ENCODE measurements around the gene L3MBTL1.
"Not testable (repeated sequence)": the region's sequence is repeated elsewhere in the genome, so short reads cannot be mapped to it uniquely, and the experiment has no call there.

L3MBTL1 gene

DNA sequence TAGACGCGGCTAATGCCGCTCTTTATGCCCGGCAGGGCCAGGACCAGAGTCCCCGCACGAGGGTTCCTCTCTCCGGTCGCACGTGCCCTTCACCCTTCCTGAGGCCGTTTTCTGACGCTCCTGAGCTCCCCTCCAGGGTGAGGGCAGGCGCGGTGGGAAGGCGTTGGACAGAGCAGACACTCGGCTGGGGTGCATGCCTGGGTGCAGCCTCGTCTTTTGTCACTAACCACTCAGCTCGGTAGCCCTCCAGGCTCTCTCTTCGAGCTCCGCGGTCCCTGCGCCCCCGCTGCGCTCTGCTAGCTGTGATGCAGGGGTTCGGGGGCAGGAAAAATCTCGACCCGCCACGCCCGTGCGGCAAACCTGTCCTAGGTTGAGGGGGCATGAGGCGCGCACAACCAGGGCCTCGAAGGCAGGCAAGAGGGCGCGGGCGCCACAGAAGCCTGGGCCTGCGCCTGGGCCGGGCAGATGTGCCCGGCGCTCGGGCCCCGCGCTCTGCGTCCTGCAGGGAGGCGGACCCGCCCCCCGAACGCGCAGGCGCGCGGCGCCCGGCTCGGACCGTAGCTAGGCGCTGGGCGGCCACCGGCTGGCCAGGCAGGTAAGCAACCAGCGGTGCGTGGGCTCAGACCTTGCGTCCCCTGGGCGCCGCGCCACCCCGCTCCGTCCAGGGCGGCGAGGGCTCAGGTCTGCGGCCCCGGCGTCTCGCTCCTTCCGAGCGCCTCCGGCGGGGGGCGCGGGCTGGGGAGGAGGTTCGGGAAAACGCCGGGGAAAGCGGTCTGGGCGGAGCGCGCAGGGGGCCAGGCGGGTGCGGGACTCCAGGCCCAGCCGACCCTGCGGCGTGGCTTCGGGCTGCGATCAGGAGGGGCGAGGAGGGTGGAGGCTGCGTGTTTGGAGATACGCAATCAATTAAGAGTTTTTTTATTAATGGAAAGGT is at the start of gene L3MBTL1:
Gene L3MBTL1, plus strand, starts transcription at position 548 of the 931 bp plus-strand sequence. CDS start 5,807 bp downstream, outside the sequence.
- no peak for DNase-seq (ENCODE audit: low read depth)

DNA sequence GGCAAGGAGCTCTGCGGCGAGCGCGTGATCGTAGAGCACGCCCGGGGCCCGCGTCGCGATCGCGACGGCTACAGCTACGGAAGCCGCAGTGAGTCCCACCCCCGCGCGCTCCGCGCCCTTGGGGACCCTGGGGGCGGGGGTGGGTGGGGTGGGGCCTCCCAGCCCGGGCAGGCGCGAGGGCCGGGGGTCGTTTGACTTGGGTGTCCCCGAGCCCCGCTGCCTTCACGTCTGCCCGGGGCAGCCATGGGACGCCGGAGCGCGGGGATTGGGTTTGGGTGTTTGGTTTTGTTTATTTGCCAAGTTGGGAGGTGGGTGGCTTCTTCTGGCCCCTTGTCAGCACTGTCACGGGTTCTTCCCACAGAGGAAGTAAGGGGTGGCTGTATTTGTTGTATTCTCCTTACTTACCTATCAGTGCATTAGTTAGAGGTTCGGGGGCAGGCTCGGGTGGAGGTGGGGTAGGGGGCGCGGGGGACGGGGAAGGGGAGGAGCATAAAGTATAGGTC is 49.0 kb upstream of the L3MBTL1 start:
- peak; percentile 11 for DNase-seq (ENCODE audit: low read depth)

DNA sequence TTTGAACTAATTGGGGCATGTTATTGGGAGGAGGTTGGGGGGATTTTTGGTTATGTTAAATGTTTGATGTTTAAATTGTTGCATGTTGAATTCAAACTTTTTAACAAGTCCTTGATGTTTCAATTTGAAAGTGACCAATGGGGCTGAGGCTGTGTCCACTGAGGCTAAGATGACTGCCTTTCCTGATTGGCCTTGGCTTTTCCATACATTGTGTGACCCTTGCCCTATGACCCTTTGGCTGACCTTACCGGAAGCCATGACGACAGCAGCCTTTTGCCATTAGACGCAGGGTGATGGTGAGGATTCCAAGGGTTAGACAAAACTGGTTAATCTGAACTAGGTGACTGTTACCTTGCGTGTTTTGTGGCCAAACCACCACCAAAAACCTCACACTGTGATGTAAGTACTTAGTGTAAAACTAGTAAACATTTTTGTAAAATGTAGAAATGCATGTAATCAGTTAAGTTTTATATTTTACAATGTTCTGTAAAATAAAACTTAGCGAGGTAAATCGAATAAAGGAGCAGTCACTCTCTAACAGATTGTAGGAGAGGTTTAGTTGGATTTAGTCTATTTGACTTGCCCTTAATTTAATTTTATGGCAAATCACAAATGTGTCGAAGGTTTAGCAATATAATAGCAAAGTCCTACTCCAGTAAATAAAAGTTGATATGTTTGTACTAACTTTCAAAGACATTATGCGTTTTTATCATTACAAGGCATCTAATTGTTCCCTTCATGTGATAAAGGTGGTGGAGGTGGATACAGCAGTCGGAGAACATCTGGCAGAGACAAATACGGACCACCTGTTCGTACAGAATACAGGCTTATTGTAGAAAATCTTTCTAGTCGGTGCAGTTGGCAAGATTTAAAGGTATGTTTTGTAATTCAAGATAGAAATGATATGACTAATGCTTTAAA is 48.2 kb upstream of the L3MBTL1 start:
- no peak for DNase-seq (ENCODE audit: low read depth)

DNA sequence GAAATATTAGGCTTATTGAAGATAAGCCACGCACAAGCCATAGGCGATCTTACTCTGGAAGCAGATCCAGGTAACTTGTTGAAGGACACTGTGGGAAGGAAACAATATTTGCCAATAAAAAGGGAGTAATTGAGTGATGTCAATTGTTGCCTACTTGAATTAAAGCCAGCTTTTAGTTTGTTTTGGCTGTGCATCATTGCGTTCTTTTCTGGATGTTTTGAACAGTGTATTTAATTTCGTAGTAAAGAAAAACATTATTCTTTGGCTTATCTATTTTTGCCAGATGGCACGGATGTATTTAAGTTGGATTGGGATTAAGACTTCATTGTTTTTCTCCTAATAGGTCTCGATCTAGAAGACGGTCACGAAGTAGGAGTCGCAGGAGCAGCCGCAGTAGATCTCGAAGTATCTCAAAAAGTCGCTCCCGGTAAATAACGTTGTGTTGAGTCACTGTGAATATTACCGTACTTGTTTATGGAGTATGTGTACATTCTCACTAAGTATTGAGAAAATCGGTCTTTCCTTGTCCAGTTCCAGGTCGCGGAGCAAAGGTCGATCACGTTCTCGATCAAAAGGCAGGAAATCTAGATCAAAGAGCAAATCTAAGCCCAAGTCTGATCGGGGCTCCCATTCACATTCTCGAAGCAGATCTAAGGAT is 47.2 kb upstream of the L3MBTL1 start:
- DNase-seq (ENCODE audit: low read depth), result no peak

DNA sequence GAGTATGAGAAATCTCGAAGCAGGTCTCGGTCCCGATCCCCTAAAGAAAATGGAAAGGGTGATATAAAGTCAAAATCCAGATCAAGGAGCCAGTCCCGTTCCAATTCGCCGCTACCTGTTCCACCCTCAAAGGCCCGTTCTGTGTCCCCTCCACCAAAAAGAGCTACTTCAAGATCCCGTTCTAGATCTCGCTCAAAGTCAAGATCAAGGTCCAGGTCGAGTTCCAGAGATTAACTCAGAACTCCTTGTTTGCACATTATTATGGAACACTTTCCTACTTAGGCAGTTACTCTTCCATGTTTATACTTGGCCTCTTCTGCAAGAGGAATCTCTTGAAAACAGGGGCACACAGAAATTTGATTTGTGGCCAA is 46.7 kb upstream of the L3MBTL1 start:
- no peak for DNase-seq (ENCODE audit: low read depth)

DNA sequence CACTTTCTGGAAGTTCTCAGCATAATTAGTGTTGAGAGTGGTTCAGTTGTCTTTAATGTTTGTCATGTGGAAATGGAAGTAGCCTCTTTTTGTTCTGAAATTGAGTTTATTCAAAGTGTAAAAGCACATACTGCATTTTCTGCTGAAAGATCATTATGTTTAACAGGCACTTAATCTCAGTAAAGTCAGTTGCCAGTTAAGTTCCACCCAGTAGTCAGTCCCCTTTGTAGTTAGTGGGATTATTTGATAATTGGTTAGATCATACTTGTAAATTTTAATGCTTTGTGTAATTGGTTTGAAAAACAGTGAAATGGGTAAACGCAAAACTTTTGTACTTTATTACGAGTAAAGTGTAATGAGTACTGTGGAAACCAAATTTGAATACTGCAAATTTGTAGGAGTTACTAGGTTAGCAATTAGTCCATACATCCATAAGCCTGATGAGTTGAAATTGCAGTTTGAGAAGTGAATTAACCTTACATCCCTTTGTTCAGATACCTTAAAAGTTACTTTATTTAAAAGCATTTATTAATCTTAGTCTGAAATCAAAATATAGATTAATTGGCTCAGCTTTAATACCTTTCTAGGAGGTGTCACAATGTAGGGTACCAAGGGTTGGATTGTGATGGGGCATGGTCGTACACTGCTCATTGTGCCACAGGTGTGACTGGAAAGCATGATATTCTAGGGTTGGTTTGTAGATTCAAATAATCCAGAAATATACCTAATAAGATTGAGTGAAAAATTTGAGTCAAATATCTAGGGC is 45.4 kb upstream of the L3MBTL1 start:
- no peak for DNase-seq (ENCODE audit: low read depth)

DNA sequence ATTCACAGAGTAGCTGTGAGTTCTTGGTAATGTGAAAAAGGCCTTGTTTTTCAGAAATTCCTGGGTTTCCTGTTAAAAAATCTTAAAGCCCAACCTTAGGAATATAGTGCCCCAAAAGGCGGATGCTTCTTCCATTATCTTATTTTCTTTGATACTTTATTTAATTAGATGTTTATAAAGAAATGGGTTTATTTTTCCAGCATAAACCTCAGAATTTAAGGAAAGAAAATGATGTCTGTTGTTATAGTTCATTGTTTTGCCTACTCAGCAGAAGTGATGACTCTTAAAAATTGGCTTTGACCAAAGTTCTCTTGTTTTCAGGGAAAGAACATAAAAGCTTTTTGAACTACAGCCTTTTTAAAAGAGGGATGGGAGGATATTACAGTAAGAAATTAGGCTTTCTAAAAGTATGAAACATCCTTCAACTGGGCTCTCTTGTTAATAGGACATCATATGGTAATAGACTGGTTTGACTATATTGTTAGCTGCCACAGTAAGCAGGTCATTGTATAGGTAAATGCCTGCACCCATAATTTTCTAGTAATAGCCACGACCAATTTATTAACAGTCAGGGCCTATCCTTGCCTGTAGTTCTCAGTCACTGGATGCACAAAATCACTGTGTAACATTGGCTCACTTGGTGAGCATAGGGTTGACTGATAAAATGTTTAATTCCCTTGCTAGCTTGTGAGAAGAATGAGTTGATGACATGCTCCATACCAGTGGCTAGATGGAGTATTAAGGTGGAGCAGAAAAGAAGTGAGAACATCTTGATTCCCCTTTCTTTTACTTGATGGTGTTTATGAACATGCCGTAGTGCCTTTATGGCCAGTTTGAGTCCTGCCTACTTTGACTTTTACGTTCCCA is 44.6 kb upstream of the L3MBTL1 start:
- no peak for DNase-seq (ENCODE audit: low read depth)

DNA sequence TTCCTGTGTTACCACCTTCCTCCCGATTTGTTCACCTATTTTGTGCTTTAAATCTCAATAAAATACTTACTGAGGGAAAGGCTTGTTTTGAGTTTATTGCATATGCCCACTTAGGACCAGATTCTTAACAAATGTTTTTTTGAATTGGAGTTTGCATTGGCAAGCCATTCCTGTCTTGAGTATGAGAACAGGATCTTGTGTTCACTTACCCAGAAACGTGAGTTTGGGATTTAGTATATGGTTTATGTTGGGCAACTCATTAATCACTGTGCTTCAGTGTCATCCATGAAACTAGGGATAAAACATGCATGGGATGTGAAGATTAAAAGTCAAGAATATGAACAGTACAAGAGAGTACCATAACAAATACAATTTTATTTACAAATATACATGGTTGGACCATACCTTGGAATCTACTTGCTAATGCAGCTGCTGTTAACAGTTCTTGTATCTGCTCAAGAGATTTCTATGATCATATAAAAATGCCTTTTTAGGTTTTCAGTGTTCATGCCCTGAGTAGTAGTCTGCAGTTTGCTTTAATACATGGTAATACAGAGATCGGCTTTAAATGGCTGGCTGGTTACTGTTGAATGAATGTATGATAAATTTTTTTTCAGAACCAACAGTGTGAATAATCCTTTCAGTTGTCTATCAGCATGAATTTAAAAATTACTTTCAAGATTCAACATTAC is 43.8 kb upstream of the L3MBTL1 start:
- no peak for DNase-seq (ENCODE audit: low read depth)

DNA sequence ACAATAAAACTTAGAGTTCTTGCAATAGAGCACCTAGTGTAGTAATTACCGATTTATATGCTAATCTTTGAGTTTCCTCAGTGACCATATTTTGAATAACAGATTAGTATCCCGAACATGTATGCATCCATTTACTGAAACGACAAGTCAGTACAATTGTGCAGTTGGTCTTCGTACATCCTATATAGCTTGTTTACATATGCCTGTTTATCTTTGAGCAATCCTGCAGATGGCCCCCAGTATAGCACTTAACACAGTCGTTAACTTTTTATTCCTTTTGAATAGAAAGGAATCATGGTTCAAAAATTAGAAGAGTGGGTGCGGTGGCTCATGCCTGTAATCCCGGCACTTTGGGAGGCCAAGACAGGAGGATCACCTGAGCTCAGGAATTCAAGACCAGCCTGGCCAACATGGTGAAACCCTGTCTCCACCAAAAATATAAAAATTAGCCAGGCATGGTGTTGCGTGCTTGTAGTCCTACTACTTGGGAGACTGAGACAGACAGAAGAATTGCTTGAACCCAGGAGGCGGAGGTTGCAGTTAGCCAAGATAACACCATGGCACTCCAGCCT is 43.2 kb upstream of the L3MBTL1 start:
- no peak for DNase-seq (ENCODE audit: low read depth)

DNA sequence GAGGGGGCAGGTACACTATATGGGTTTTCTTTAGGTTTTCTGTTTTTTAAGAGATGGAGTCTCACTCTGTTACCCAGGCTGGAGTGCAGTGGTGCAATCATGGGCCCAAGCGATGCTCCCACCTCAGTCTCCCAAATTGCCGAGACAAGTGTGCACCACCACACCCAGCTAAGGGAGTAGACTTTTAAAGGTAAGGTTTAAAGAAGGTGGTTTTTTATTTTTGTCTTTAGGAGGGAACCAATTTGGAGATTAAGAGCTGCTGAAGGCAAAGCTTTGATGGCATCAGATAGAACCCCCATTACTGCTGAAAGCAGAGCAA is 41.9 kb upstream of the L3MBTL1 start:
- DNase-seq (ENCODE audit: low read depth), result no peak

DNA sequence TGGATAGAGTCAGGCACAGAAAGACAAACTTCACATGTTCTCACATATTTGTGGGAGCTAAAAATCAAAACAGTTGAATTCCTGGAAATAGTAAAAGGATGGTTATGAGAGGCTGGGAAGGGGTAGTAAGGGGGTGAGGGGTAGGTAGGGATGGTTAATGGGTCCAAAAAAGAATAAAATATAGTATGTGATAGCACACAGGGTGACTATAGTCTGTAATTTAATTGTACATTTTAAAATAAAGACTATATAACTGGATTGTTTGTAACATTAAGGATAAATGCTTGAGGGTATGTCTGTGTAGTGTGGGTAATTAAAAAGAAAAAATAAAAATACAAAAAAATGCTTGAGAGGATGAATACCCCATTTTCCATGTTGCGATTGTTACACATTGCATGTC is 39.9 kb upstream of the L3MBTL1 start:
- no peak for DNase-seq (ENCODE audit: low read depth)

DNA sequence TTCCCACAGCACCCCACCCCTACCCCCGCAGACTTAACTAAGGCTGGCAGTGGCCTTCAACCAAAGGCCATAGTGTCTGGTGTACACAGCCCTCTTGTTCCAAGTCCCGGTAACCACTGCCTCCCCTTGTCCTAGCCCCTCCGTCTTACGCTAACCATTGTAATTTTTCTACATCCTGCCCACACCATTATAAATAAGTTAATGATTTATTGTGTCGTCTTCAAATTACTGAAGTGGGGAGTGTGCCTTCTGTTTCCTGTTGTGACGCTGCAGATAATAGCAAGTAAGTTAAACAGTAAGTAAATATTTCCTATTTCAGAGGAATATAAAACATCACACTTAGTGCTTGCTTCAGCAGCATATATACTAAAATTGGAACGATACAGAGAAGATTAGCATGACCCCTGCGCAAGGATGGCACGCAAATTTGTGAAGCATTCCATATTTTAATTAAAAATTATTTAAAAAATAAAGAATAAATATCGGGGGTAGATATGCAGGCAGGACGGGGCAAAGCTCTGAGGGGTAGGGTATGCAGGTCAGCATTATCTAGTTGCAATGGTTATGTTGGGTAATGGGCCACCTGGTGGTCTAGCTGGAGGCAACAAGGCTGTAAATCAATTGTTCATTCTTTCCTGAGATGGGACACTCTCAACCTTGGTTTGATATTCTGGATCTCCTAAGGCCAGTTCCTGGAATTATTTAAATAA is 34.7 kb upstream of the L3MBTL1 start:
- no peak for DNase-seq (ENCODE audit: low read depth)

DNA sequence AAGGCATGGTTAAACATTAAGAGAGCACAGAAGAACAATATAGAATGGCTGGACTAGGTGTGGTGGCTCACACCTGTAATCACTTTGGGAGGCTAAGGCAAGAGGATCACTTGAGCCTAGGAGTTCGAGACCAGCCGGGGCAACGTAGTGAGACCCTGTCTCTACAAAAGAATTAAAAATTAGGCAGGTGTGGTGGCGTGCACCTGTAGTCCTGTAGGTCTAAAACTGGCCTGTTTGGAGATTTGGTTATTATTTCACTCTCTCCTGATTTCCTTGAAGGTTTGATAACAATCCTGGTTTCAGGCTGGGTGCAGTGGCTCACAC is 34.2 kb upstream of the L3MBTL1 start:
- DNase-seq (ENCODE audit: low read depth), result no peak

DNA sequence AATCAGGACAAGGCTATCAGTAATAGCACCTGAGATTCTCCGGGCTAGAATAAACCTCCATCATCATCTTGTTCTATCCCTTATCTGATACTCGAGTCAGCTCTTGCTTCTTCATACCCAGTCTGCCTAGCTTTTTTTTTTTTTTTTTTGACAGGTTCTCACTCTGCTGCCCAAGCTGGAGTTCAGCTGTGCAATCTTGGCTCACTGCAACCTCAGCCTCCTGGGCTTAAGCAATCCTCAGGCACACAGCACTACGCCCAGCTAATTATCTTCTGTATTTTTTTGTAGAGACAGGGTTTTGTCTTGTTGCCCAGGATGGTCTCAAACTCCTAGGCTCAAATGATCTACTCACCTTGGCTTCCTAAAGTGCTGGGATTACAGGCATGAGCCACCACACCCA is 30.3 kb upstream of the L3MBTL1 start:
- DNase-seq (ENCODE audit: low read depth), result no peak

DNA sequence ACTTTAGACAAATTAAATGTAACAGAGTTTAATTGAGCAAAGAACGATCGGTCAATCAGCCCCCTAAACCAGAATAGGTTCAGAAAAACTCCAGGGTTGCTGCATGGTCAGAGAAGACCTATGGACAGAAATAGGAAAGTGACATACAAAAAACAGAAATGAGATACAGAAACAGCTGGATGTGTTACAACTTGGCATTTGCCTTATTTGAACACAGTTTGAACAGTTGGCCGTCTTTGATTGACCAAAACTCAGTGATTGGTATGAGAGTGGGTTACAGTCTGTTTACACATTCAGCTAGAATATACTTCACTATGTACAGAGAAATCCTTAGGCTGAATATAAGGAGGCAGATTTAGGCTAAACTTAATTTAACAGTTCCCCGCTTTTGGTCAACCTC is 29.9 kb upstream of the L3MBTL1 start:
- no peak for DNase-seq (ENCODE audit: low read depth)

DNA sequence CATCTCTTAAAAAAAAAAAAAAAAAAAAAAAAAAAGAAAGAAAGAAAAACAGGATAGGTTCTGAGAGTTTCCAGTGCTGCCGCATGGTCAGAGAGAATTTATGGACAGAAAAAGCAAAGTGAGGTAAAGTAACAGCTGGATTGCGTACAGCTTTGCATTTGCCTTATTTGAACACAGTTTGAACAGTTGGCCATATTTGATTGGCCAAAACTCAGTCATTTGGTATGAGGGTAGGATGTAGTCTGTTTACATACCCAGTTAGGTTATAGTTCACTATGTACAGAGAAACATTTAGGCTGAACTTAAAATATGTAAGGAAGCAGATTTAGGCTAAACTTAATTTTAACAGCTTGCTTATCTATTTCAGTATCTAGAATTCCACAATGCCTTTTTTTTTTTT is 17.5 kb upstream of the L3MBTL1 start:
- DNase-seq (ENCODE audit: low read depth), result no peak

DNA sequence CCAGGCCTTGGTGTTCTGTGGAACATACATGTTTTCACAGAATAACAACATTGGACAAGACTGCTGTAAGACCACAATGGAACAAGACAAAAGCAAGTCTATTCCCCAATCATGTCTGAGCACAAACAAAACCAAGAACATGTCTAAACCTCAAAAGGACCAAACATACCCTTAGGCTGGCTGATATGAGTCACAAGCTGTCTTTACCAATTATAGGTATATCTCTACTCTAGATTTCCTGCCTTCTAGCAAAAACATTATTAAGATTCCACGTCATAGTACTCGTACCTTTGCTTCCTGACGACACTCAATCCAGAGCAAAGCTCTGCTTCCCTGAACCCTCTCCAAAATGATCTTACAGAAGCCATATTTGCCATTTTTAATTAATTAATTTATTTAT is 15.4 kb upstream of the L3MBTL1 start:
- DNase-seq (ENCODE audit: low read depth), result no peak

DNA sequence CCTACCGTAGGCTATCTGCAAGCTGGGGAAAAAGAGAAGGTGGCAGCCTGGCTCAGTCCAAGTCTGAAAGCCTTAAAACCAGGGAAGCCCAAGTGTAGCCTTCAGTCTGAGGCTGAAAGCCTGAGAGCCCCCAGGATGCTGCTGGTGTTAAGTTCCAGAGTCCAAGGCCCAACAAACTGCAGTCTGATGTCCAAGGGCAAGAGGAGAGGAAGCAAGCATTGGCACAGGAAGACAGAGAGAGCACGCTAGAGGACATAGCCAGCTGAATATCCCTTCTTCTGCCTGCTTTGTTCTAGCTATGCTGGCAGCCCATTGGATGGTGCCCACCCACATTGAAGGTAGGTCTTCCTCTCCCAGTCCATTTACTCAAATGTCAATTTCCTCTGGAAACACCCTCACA is 12.1 kb upstream of the L3MBTL1 start:
- DNase-seq (ENCODE audit: low read depth), result no peak

DNA sequence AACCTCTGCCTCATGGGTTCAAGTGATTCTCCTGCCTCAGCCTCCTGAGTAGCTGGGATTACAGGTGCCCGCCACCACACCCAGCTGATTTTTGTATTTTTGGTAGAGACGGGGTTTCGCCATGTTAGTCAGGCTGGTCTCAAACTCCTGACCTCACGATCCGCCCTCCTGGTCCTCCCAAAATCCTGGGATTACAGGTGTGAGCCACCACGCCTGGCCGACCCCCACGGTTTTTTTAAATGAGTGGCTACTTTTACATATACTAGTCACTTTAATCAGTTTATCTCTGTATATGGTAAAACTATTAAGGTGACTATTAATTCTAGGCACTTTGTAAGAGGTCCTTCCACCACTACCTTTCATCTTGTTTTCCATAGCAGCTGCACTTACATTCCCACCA is 5.5 kb upstream of the L3MBTL1 start:
- DNase-seq (ENCODE audit: low read depth), result not testable (repeated sequence)
